SK-N-MC (cell line): ENCODE data around the gene PLSCR3.

Source experiments
- DNase-seq: peaks from one replicate; pipeline ENCODE4 v3.0.0-alpha.2; 2011; ENCODE audit warnings: low read depth, low spot score
- H3K27ac ChIP-seq: fragments of 200-600 bp; sonication (generic); 2 replicates; pipeline ENCODE4 v1.5.1; 2016; ENCODE audit warnings: mixed run types
- H3K36me3 ChIP-seq: fragments of 200-600 bp; sonication (generic); 2 replicates; pipeline ENCODE4 v1.6.1; 2017; ENCODE audit warnings: antibody characterized with exemption, low read length, mixed read lengths; ENCODE audit not compliant: insufficient read depth
- H3K4me3 ChIP-seq: fragments of 200-600 bp; sonication (generic); 2 replicates; pipeline ENCODE4 v1.5.1; 2016
- H3K9ac ChIP-seq: fragments of 200-600 bp; sonication (generic); 2 replicates; pipeline ENCODE4 v1.8.0; 2017; ENCODE audit warnings: mixed run types, mixed read lengths; ENCODE audit not compliant: insufficient read length
- H3K9me3 ChIP-seq: fragments of 200-600 bp; sonication (generic); 2 replicates; pipeline ENCODE4 v1.6.1; 2017; ENCODE audit warnings: low read depth, mild to moderate bottlenecking, antibody characterized with exemption, low read length, moderate library complexity, mixed read lengths
- EZH2 ChIP-seq: fragments of 200-600 bp; sonication (generic); IDR thresholded peaks from one replicate; pipeline ENCODE4 v1.6.1; 2017; ENCODE audit warnings: antibody characterized with exemption
- FOXP2 ChIP-seq: optimal IDR thresholded peaks from 2 replicates; pipeline ENCODE3; 2011; ENCODE audit warnings: mild to moderate bottlenecking, moderate library complexity; ENCODE audit not compliant: insufficient read depth; ENCODE audit errors: extremely low read length, control extremely low read depth
- POLR2AphosphoS5 ChIP-seq: IDR thresholded peaks from 2 replicates; pipeline ENCODE4 v1.6.1; 2012; ENCODE audit warnings: mild to moderate bottlenecking, low read depth, low read length, borderline replicate concordance

PLSCR3 gene

DNA sequence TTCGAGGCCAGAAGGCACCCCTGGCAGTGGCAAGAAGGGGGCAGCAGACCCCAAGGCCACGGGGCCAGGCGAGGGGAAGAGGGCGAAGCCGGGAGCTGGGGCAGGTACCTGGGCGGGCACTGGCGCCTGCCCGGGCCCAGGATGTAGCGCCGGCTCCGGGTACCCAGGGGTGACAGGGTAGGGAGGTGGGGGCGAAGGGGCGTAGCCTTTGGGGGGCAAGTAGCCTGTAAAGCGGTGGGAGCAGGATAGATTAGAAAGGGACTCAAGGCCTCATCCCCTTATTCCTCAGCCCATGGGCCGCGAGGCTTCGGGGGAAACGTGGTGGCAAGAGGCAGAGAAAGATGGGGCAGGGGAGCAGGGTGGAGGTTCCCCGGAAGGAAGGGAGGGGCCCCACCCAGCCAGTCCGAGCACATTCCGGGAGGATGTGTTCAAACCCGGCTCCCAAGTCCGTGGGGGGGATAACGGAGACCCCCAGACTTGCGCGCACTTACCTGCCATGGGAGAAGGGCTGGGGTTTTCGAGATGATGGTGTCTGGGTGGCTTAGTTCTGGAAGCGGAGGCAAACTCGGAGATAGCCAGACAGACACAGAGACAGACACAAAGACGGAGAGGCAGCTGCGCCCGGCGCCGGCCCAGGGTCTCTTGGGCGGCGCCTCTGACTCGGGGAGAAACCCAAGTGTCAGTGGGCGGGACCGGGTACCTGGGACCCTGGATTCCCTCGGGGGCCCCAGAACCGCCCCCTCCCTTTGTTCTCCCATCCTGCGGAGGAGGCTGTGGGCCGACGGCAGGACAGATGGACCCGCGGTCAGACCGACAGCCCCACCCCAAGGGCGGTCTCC lies 493 bp downstream of the PLSCR3 start:
- TF ChIP-seq EZH2 (no peak), FOXP2 (no peak), POLR2AphosphoS5 (no peak)
- Histone ChIP-seq H3K9ac (peak overlapping the region; percentile 70), H3K27ac (no peak overlapping the region), H3K9me3 (no peaks in the 10 kb centered on the region), H3K4me3 (peak overlapping the region; percentile 89), H3K36me3 (no peaks in the 10 kb centered on the region)
- no peak for DNase-seq

DNA sequence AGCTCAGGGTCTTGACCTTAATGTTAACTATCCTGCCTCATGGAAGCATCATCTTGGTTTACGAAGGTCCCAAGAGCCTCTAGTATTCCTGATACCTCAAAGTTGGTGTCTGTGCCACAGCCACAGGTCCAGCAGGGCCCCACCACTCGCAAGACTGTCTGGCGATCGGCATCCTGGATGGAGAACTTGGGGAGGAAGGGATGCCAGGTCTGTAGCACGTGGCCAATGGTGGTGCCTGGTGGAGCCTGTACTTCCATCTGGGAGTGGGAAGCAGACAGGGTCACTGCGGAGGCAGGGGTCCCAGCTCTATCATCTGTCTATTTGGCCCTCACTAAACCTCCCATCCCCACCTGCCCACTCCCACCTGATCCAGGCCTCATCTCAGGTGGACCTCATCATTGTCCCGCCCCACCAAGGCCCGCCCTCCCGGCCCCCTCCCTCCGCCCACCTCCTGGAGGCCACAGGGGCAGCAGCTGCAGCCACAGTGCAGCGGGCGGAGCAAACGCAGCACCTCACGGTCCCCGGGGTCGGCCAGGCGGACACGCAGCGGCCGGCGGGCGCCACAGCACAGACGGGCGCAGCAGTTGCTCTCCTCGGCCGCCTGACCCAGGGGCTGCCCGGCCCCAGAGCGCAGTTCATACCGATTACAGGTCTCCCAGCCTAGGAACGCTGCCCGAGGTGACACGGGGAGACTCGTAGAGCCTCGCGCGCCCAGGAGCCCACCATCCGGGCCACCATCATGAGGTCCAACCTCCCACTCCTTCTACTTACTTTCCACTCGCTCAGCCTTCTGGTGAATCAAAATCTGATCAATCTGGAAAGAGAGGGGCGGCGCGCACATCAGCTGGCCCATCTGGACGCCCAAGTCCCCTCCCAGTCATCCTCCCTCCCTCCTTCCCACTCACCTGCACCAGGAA lies 1.4 kb downstream of the PLSCR3 start:
- no peak for DNase-seq
- TF ChIP-seq FOXP2 (no peak), POLR2AphosphoS5 (no peak), EZH2 (no peak)
- H3K9ac ChIP-seq, result no peak overlapping the region
- H3K27ac ChIP-seq, result no peak overlapping the region
- H3K4me3 ChIP-seq, result peak overlapping the region; percentile 89
- H3K36me3 ChIP-seq, result no peaks in the 10 kb centered on the region
- no peaks in the 10 kb centered on the region for H3K9me3 ChIP-seq

DNA sequence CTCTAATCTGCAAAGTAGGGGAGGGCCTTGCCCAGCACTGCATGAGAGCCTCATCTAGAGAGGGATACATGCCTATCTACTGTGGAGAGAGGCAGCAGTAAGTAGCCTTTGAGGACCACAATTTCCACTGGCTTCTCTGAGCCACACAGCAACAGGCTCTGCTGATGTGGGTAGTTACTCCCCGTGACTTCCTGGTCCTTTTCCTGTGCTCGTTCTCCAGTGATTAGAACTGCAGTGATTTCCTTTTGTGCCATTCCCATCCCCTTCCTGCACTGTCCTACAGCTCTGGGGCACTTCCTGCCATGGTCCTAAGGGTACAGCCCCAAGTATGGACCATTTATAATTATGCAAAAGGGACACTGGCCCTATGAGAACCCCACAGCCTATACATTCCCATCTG lies 3.0 kb downstream of the PLSCR3 start:
- Histone ChIP-seq H3K36me3 (no peaks in the 10 kb centered on the region), H3K27ac (no peak overlapping the region), H3K9ac (no peak overlapping the region), H3K4me3 (no peak overlapping the region), H3K9me3 (no peaks in the 10 kb centered on the region)
- no peak for TF ChIP-seq EZH2
- TF ChIP-seq POLR2AphosphoS5, result no peak
- TF ChIP-seq FOXP2, result no peak
- no peak for DNase-seq

DNA sequence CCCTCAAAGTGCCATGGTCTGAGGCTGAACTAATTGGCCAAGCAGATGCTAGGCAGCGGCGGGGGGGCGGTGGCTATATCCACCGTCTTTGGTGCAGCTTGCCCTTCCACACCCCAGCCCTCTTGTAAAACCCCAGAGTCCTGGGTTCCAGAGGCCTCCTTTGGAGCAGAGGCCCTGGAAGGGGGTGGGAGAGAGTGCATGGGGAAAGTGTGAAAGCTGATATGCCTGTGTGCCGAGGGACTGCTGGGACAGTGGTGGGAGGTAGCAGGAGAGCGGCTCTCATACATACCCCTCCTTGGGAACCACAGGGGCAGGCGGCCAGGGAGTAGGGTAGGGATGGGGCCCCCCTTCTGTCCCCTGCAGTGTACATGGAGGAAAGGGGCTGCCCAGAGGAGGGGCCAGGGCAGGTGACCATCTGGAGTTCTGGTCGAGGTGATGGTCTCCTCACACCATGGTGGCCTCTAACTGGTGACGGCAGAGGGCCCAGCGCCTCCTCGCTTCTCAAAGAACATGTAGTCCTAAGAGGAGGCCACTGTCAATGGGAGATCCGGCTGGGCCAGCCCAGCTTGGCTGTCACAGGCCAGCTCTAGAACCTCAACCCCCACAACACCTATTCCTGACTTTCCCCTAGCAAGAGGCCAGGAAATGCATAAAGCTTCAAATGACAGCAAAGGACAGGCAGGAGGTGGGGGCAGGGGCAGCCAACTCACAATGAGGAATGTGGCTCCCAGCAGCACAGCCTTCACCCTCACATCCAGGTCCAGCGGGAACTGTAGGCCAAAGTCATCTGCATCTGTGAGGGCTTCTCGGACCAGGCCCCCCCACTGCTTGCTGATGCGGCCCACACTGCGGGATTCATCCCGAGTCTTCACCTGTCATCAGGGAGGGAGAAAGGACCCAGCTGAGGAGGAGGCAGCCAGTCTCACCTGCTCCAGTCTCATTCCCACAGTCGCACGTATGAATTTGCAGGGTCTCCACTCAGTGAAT lies 4.1 kb downstream of the PLSCR3 start:
- TF ChIP-seq POLR2AphosphoS5 (no peak), FOXP2 (no peak), EZH2 (no peak)
- DNase-seq, result no peak
- Histone ChIP-seq H3K27ac (no peak overlapping the region), H3K9ac (no peak overlapping the region), H3K36me3 (no peaks in the 10 kb centered on the region), H3K9me3 (no peaks in the 10 kb centered on the region), H3K4me3 (no peak overlapping the region)

DNA sequence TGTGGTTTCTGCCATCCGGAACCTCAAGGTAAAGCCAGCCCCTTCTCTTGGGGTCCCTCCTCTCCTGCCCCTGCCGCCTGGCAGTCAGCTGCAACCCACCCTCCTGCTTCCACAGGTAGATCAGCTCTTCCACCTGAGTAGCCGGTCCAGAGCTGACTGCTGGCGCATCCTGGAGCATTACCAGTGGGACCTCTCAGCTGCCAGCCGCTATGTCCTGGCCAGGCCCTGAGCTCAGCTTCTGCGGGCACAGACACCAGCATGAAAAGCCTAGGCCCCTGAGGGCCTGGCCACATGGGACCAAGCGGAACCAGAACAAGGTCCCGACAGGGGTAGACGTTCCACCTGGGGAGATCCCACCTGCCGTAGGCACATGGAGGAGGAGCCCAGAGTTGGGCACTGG lies 5.5 kb downstream of the PLSCR3 start:
- no peak overlapping the region for H3K4me3 ChIP-seq
- H3K9me3 ChIP-seq, result no peaks in the 10 kb centered on the region
- TF ChIP-seq POLR2AphosphoS5, result no peak
- H3K36me3 ChIP-seq, result no peaks in the 10 kb centered on the region
- no peak overlapping the region for H3K27ac ChIP-seq
- no peak for DNase-seq
- no peak overlapping the region for H3K9ac ChIP-seq

DNA sequence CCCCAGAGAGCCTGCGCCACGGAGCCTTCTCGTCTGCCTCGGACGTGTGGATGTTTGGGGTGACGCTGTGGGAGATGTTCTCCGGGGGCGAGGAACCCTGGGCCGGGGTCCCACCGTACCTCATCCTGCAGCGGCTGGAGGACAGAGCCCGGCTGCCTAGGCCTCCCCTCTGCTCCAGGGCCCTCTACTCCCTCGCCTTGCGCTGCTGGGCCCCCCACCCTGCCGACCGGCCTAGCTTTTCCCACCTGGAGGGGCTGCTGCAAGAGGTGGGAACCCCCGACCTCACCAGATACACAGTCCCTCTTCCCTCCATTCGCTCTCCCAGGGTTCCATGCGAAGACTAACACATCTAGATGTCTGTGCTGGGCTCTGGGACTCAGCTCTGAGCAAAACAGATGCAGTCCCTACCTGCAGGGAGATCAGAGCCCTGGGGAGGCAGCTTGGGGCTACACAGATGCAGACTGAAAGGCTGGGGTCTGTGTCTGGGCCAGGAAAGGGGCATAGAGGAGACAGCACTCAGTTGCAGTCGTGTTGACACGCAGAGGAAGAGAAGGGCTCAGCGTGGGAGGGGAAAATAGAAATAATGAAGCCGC lies 9.7 kb downstream of the PLSCR3 start:
- Histone ChIP-seq H3K9me3 (no peaks in the 10 kb centered on the region), H3K9ac (no peak overlapping the region), H3K36me3 (no peaks in the 10 kb centered on the region), H3K27ac (no peak overlapping the region), H3K4me3 (peak overlapping the region; percentile 79)
- DNase-seq, result no peak
- TF ChIP-seq POLR2AphosphoS5 (no peak), EZH2 (no peak), FOXP2 (no peak)

DNA sequence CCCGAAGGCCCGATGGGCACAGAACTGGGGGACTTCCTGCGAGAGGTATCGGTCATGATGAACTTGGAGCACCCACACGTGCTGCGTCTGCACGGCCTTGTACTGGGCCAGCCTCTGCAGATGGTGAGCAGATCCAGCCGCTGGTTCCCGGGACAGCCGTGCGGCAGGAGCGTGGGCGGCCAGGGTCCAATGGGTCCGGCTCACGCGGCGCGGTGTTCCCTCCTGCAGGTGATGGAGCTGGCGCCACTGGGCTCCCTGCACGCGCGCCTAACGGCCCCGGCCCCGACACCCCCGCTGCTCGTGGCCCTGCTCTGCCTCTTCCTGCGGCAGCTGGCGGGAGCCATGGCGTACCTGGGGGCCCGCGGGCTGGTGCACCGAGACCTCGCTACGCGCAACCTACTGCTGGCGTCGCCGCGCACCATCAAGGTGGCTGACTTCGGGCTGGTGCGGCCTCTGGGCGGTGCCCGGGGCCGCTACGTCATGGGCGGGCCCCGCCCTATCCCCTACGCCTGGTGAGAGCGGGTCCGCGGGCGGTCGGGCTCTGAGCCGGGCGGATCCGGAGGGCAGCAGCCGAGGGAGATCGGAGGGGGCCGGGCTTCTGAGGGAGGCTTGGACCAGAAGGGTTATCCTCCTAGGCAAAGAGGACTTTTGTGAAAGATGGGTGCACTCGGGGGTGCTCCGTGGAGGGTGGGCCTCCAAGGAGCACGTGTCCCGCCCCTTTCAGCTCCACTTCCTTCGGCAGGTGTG lies 10.4 kb downstream of the PLSCR3 start:
- TF ChIP-seq POLR2AphosphoS5 (peak; percentile 28; the same call in 1 of the 2 replicates), EZH2 (no peak), FOXP2 (no peak)
- H3K4me3 ChIP-seq, result peak overlapping the region; percentile 79
- DNase-seq, result no peak
- H3K9me3 ChIP-seq, result no peaks in the 10 kb centered on the region
- no peaks in the 10 kb centered on the region for H3K36me3 ChIP-seq
- peak overlapping the region; percentile 63 for H3K9ac ChIP-seq
- H3K27ac ChIP-seq, result no peak overlapping the region
